GM18868 (cell line): Measurements from ENCODE around the gene PNPLA7.

Experiments
- ATAC-seq: cut with Tn5 transposase; IDR thresholded peaks from one replicate; pipeline ENCODE4 v1.9.1; 2021; ENCODE audit warnings: mild to moderate bottlenecking, moderate library complexity; ENCODE audit not compliant: unreplicated experiment

The PNPLA7 gene

GRCh38 chr9:137497921-137498719 lies 52.1 kb downstream of the PNPLA7 start:
- ATAC-seq, result no peak

GRCh38 chr9:137496601-137497375 lies 53.4 kb downstream of the PNPLA7 start:
- no peak for ATAC-seq

GRCh38 chr9:137494550-137495351 lies 55.5 kb downstream of the PNPLA7 start:
- no peak for ATAC-seq

- no peak for ATAC-seq
Measured at GRCh38 chr9:137494104-137494544, 56.1 kb downstream of the PNPLA7 start.

DNA sequence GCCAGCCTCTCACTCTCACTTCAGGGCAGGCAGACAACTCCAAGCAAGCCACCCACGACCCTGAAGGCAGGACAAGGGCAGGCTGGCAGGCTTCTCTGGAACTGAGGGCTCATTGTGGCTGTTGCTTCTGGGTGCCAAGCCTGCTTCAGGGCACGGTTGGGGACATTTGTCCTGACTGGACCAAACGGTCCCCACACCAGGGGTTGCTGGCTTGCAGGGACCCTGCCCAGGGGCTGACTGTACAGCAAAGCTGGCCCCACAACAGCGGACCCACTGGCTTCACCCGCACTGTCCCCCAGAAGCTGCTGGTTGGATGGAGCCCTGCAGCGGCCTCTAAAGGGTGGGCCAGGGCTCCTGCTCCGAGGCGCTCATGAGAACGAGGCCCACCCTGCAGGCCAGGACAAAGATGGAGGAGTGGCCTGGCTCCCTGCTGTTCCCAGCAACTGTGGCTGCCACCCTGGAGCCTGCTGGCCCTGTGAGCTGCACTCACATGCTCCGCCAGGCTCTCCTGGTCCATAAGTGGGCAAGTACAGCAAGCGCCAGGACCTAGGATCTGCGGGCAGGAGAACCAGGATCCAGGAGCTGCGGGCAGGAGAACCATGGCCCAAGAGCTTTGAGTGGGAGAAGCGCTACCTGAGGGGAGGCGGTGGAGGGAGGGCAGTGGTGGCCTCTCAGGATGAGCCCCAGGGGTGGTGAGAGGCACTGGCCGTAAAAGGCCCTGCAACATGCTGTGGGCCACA lies 56.7 kb downstream of the PNPLA7 start:
- no peak for ATAC-seq

DNA sequence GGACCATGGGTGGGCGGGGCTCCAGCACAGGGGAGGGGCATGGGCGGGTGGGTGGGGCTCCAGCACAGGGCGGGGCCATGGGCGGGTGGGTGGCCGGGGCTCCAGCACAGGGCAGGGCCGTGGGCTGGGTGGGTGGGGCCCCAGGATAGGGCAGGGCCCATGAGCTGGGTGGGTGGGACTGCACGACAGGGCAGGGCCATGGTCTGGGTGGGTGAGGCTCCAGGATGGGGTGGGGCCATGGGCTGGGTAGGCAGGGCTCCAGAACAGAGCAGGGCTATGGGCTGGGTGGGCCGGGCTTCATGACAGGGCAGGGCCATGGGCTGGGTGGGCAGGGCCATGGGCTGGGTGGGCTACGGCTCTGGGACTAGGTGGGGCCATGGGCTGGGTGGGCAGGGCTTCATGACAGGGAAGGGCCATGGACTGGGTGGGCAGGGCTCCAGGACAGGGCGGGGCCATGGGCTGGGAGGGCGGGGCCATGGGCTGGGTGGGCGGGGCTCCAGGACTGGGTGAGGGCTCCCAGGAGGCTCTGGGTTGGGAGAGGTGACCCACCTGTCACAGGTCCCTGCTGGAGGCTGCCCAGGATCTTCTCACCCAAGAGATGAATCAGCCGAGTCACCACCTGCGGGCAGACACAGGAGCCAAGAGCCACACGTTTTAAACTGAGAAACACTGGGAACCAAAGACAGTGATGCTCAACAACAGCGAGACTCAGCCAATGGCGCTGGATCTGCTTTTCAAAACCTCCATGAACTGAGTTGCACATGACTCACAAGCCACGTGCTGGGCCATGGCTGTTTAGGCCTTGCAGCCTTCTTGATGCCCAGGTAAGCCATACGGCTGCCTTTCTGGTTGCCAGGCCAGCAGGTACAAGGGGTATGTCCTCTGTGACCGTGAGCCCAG lies 57.5 kb downstream of the PNPLA7 start:
- no peak for ATAC-seq

- no peak for ATAC-seq
Measured at GRCh38 chr9:137491735-137492432, 58.3 kb downstream of the PNPLA7 start.

DNA sequence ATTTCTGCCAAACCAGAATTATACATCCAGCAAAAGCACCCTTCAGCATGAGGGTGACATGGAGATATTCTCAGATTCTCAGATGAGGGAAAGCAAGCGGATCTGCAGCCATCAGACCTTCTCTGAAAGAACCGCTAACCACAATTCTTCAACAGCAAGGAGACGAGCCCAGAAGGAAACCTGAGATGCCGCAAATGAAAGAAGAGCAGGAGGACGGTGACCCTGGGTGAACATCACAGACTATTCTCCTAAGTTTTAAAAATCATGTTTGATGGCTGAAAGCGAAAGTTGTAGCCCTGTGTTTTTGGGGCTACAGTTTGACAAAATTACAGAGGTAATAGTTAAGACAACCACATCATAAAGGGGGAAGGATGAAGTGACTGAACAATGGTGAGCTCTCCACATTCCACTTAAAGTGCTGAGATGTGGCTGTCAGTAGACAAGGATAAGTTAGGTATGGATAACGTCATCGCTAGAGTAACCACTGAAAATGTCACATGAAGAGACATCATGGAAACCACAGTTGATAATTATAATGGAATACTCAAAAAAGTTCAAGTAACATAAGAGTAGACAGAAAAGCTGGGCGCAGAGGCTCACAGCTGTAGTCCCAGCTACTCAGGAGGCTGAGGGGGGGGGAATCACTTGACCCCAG lies 59.5 kb downstream of the PNPLA7 start:
- ATAC-seq, result no peak

DNA sequence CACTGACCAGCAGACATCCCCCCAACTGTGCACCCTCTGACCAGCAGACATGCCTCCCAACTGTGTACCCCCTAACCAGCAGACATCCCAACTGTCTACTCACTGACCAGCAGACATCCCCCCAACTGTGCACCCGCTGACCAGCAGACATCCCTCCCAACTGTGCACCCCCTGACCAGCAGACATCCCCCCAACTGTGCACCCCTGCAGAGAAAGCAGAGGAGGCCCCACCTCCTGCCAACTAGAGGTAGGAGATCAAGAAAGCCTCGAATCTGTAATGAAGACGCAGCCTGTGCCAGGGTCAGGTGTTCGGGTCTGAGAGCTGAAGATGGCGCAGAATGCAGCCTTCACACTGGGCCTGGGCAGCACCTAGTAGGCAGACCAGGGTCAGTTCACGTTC lies 61.3 kb downstream of the PNPLA7 start:
- ATAC-seq, result no peak

- ATAC-seq, result no peak
Measured at GRCh38 chr9:137488327-137488653, 61.9 kb downstream of the PNPLA7 start.

DNA sequence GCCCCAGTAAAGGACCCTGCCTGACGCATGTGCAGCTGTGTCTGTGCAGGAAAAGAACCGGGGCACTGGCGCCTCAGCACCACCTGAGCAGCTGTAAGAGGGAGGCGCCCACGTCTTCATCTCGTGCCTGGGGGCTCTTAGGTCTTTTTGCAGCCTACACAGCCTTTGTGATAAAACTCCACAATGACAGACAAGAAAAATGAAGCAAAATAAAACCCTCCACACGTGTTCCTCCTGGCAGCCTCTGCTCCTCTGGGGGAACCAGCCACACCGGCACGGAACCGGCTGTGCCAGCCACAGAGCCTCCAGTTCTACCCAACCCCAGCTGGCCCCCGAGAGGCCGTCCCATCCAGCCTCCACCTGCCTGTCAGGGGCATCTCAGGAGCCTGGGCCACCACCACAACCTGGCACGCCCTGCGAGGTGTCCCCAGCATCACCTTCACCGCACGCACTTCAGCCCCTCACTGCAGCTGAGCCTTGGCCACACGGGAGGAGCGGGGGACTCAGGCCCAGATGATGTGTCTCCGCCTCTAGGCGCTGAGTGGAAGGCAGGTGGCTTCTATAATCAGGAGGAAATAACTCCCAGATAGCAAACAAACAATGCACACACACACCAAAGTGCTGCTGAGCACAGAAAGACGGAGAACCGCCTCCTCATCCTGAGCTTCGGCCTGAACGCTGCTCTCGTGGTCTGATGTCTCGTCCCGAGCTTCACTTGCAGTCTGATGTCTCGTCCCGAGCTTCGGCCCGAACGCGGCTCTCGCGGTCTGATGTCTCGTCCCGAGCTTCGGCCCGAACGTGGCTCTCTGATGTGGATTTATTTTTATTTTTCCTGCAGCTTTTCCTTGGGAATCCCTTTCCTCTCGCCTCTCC lies 62.5 kb downstream of the PNPLA7 start:
- no peak for ATAC-seq

DNA sequence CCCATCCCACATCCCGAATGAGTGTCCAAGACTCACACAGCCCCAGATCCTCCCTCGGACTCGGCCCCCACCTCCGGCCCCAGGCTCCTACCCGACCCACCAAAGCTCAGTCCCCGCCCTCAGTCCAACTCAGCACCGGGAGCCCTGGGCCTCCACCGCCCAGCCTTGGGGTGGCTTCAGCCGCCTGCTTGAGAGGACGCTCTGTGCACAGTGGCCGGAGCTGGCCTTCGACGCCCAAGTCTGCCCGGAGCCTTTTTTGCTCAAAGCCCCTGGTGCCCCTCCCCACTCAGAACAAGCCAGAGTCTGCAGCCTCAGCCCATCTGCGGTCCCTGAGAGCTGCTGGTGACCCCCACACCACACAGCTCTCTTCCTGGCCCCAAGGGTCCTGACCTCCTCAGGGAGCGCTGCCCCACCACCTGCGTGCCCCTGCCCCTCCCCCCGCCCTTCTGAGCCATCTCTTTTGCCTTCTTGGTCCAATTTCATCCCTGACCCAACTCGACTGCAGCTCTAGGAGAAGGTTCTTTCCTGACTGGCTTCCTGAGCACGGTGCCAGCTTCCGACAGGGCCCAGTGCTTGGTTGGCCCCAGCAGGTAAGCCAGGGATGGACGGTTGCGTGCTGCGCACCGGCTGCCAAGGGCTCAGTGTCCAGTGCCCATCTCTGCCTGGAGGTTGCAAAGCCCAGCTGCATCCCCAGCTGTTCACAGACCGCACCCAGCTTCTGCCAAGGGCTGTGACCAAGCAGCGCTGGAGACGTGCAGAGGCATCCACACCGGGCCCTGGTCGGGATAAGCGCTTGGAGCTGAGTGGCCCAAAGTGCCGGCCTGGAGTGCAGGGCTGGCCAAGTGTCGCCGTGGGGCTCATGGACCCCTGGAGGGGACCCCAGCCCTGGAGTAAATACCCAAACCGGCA lies 63.4 kb downstream of the PNPLA7 start:
- no peak for ATAC-seq

GRCh38 chr9:137486141-137486490 lies 64.1 kb downstream of the PNPLA7 start:
- ATAC-seq, result no peak

GRCh38 chr9:137485343-137486140 lies 64.7 kb downstream of the PNPLA7 start:
- ATAC-seq, result no peak

- ATAC-seq, result no peak
Measured at GRCh38 chr9:137484551-137485315, 65.5 kb downstream of the PNPLA7 start.
